ENCODE results near the gene RPS6KA2. TPM values are rescaled to one million over a fixed set of nuclear protein-coding genes. Genes with fewer than 3 reads are reported as not detected.

The RPS6KA2 gene
- total and polyA plus RNA-seq, 2 donors (not counting 3 experiments of a cell fraction or from before 2014, with no cell fraction given) = 54.5 to 75.8 TPM

- dilution Hi-C loops (cut with MboI; ENCODE audit: extremely low pct_ligation_motif_present, low sequenced_read_pairs) (no loop called here), intact Hi-C loops (cut with micrococcal nuclease) (no loop called here)
- Histone ChIP-seq H2AFZ (ENCODE audit: low read depth, low read length) (no peak overlapping the region), H3K4me3 (replicated peaks in 1 of 3; ENCODE audit: insufficient read depth in 1 of 3, low read depth in 1 of 3, low read length in 3 of 3) (no peak overlapping the region), H3K36me3 (ENCODE audit: control insufficient read depth in 2 of 2, extremely low read depth in 1 of 2, insufficient read depth in 2 of 2, low read length in 2 of 2) (peaks cover 0 to 11% of the 10 kb centered on the region in 2 experiments), H3K27me3 (ENCODE audit: control insufficient read depth in 2 of 2, insufficient read depth in 2 of 2, low read length in 2 of 2) (no peaks in the 10 kb centered on the region), H4K20me1 (replicated peaks; ENCODE audit: control insufficient read depth, extremely low read depth, insufficient read depth, low read length) (no peaks in the 10 kb centered on the region), H3K79me2 (ENCODE audit: control insufficient read depth, insufficient read depth, low read length) (no peaks in the 10 kb centered on the region), H3K27ac (ENCODE audit: insufficient read depth, low read depth, low read length) (no peak overlapping the region), H3K4me1 (ENCODE audit: control insufficient read depth, extremely low read depth, insufficient read depth, low read length) (peaks cover 10% of the 10 kb centered on the region), H3K4me2 (ENCODE audit: insufficient read depth, low read length) (no peak overlapping the region), H3K9me3 (replicated peaks; ENCODE audit: control insufficient read depth, insufficient read depth, low read length) (no peaks in the 10 kb centered on the region), H3K9ac (replicated peaks; ENCODE audit: extremely low read depth, insufficient read depth, low read length) (no peak overlapping the region), H3K9me1 (replicated peaks; ENCODE audit: control insufficient read depth, extremely low read depth, insufficient read depth, low read length) (no peaks in the 10 kb centered on the region)
- no TSS peak for BruUV-seq (replicated peaks)
- DNase-seq (ENCODE audit: low read depth, low spot score) (no peak), FAIRE-seq (no peak)
- ChIA-PET POLR2A (no interaction called here), CTCF (interaction anchor here (0.8 kb wide), 1 partner anchor 20 kb away, joined by 3 read pairs; no protein-coding TSS in a partner anchor)
- TF ChIP-seq GATA2 (IDR thresholded peaks at IDR 0.05; ENCODE audit: insufficient read depth, insufficient read length, low read depth, low read length) (no peak), CTCF (IDR thresholded peaks at IDR 0.05; ENCODE audit: extremely low read depth in 1 of 2, insufficient read depth in 1 of 2, low read depth in 1 of 2, low read length in 2 of 2) (no peak), POLR2A (IDR thresholded peaks at IDR 0.05; ENCODE audit: low read depth, low read length) (no peak), JUN (IDR thresholded peaks at IDR 0.05; ENCODE audit: borderline replicate concordance, insufficient read depth, insufficient read length, low read depth) (no peak), EZH2 (IDR thresholded peaks at IDR 0.05; ENCODE audit: borderline replicate concordance, low read depth, low read length, severe bottlenecking) (no peak), FOS (IDR thresholded peaks at IDR 0.05; ENCODE audit: borderline replicate concordance, insufficient read depth, low read length) (no peak), POLR2AphosphoS5 (IDR thresholded peaks at IDR 0.05; ENCODE audit: insufficient read depth, low read depth, low read length) (no peak), MYC (IDR thresholded peaks at IDR 0.05; ENCODE audit: low read depth, low read length) (no peak), MAX (IDR thresholded peaks at IDR 0.05; ENCODE audit: insufficient read depth, insufficient read length) (no peak)
These were observed 190.6 kb downstream of the RPS6KA2 start for GRCh38 chr6:166436195-166437139.

Data from endothelial cell of umbilical vein (primary cell).